ENCODE measurements around the gene OR10H5. TPM values are rescaled to one million over a fixed set of nuclear protein-coding genes. Genes with fewer than 3 reads are reported as not detected.

Gene OR10H5
- total and polyA plus RNA-seq, 2 donors (not counting 1 experiment from before 2014, with no cell fraction given) = not detected

GRCh38 chr19:15775249-15775648, 12.2 kb upstream of the OR10H5 start:
- Histone ChIP-seq H3K4me3 (ENCODE audit: control extremely low read depth in 1 of 5, extremely low read depth in 1 of 5, insufficient read depth in 1 of 5, low read depth in 2 of 5, low read length in 4 of 5) (no peak overlapping the region), H3K36me3 (replicated peaks in 1 of 2; ENCODE audit: control extremely low read depth in 1 of 2, control insufficient read depth in 1 of 2, extremely low read depth in 1 of 2, insufficient read depth in 2 of 2, low read length in 1 of 2) (no peaks in the 10 kb centered on the region), H3K4me2 (replicated peaks; ENCODE audit: low read depth, low read length, poor library complexity, severe bottlenecking) (no peak overlapping the region), H3K9ac (ENCODE audit: low read length) (no peak overlapping the region), H3K27me3 (replicated peaks in 1 of 4; ENCODE audit: control extremely low read depth in 1 of 4, control insufficient read depth in 3 of 4, insufficient read depth in 4 of 4, low read length in 3 of 4) (peaks cover 0 to 15% (median 2%) of the 10 kb centered on the region in 4 experiments), H3K4me1 (ENCODE audit: control insufficient read depth in 2 of 2, insufficient read depth in 2 of 2, low read length in 2 of 2) (no peaks in the 10 kb centered on the region), H3K27ac (ENCODE audit: low read length in 2 of 2) (no peak overlapping the region), H2AFZ (ENCODE audit: insufficient read depth, low read depth, low read length, poor library complexity, severe bottlenecking) (no peak overlapping the region), H3K79me2 (ENCODE audit: control insufficient read depth, insufficient read depth, low read length) (no peaks in the 10 kb centered on the region), H3K9me3 (ENCODE audit: control extremely low read depth in 1 of 3, control insufficient read depth in 2 of 3, insufficient read depth in 1 of 3, low read length in 2 of 3) (peaks cover 0 to 2% (median 0%) of the 10 kb centered on the region in 3 donors), H4K20me1 (ENCODE audit: control insufficient read depth, insufficient read depth, low read length, poor library complexity, severe bottlenecking) (no peaks in the 10 kb centered on the region)
- POLR2A ChIA-PET = no interaction called here
- H3K9me3 Mint-ChIP-seq (ENCODE audit: insufficient read depth) = no peaks in the 10 kb centered on the region
- intact Hi-C loops (cut with micrococcal nuclease) = no loop called here
- no peak for TF ChIP-seq CTCF (IDR thresholded peaks at IDR 0.05)
- TF ChIP-seq EZH2 (IDR thresholded peaks at IDR 0.05; ENCODE audit: borderline replicate concordance, insufficient read depth, low read depth, low read length, poor library complexity, severe bottlenecking) = no peak
- no peak overlapping the region for H3K4me3 Mint-ChIP-seq
- CTCF ChIA-PET = no interaction called here
- ATAC-seq (ENCODE audit: low read depth) = no peak
- DNase-seq = no peak
- no peak overlapping the region for H3K27ac Mint-ChIP-seq
- 54% methylated on average over 2 of the region's 2 CpGs for WGBS (ENCODE audit: insufficient coverage)
- no peaks in the 10 kb centered on the region for H3K4me1 Mint-ChIP-seq
- H3K27me3 Mint-ChIP-seq = peaks cover 56% of the 10 kb centered on the region

GRCh38 chr19:15776264-15776663, 11.2 kb upstream of the OR10H5 start:
- H2AFZ ChIP-seq (ENCODE audit: insufficient read depth, low read depth, low read length, poor library complexity, severe bottlenecking) = no peak overlapping the region
- peaks cover 0 to 15% (median 2%) of the 10 kb centered on the region in 4 experiments for H3K27me3 ChIP-seq (replicated peaks in 1 of 4; ENCODE audit: control extremely low read depth in 1 of 4, control insufficient read depth in 3 of 4, insufficient read depth in 4 of 4, low read length in 3 of 4)
- no peaks in the 10 kb centered on the region for H3K9me3 ChIP-seq (ENCODE audit: control extremely low read depth in 1 of 3, control insufficient read depth in 2 of 3, insufficient read depth in 1 of 3, low read length in 2 of 3)
- H3K4me3 ChIP-seq (ENCODE audit: control extremely low read depth in 1 of 5, extremely low read depth in 1 of 5, insufficient read depth in 1 of 5, low read depth in 2 of 5, low read length in 4 of 5) = no peak overlapping the region
- DNase-seq = no peak
- TF ChIP-seq CTCF (IDR thresholded peaks at IDR 0.05) (no peak), EZH2 (IDR thresholded peaks at IDR 0.05; ENCODE audit: borderline replicate concordance, insufficient read depth, low read depth, low read length, poor library complexity, severe bottlenecking) (no peak)
- H3K27ac Mint-ChIP-seq = no peak overlapping the region
- no peaks in the 10 kb centered on the region for H4K20me1 ChIP-seq (ENCODE audit: control insufficient read depth, insufficient read depth, low read length, poor library complexity, severe bottlenecking)
- H3K27me3 Mint-ChIP-seq = peaks cover 53% of the 10 kb centered on the region
- H3K36me3 ChIP-seq (replicated peaks in 1 of 2; ENCODE audit: control extremely low read depth in 1 of 2, control insufficient read depth in 1 of 2, extremely low read depth in 1 of 2, insufficient read depth in 2 of 2, low read length in 1 of 2) = no peaks in the 10 kb centered on the region
- no peak overlapping the region for H3K9ac ChIP-seq (ENCODE audit: low read length)
- H3K4me1 ChIP-seq (ENCODE audit: control insufficient read depth in 2 of 2, insufficient read depth in 2 of 2, low read length in 2 of 2) = no peaks in the 10 kb centered on the region
- ATAC-seq (ENCODE audit: low read depth) = no peak
- no peaks in the 10 kb centered on the region for H3K79me2 ChIP-seq (ENCODE audit: control insufficient read depth, insufficient read depth, low read length)
- no peak overlapping the region for H3K4me2 ChIP-seq (replicated peaks; ENCODE audit: low read depth, low read length, poor library complexity, severe bottlenecking)
- H3K27ac ChIP-seq (ENCODE audit: low read length in 2 of 2) = no peak overlapping the region
- ChIA-PET CTCF (no interaction called here), POLR2A (no interaction called here)
- no peak overlapping the region for H3K4me3 Mint-ChIP-seq
- intact Hi-C loops (cut with micrococcal nuclease) = no loop called here
- no peaks in the 10 kb centered on the region for H3K9me3 Mint-ChIP-seq (ENCODE audit: insufficient read depth)
- no peaks in the 10 kb centered on the region for H3K4me1 Mint-ChIP-seq
- 91% methylated on average over 4 of the region's 4 CpGs for WGBS (ENCODE audit: insufficient coverage)
